HepG2 (cell line): ENCODE results near the gene NPVF. TPM values are rescaled to one million over a fixed set of nuclear protein-coding genes. Genes with fewer than 3 reads are reported as not detected.

Experiments used
- ATF5 ChIP-seq: sonication (generic); formaldehyde crosslinking; IDR thresholded peaks from 2 replicates; pipeline ENCODE4 v1.4.0; 2020; ENCODE audit warnings: mild to moderate bottlenecking, low read depth, missing genetic modification reagents
- BORCS8-MEF2B ChIP-seq: sonication (generic); formaldehyde crosslinking; IDR thresholded peaks from 2 replicates; pipeline ENCODE4 v1.8.0; 2022; ENCODE audit warnings: mild to moderate bottlenecking, missing genetic modification reagents
- IRF9 ChIP-seq: sonication (generic); formaldehyde crosslinking; IDR thresholded peaks from 2 replicates; pipeline ENCODE4 v1.8.0; 2022; ENCODE audit warnings: missing genetic modification reagents, mild to moderate bottlenecking, borderline replicate concordance
- KDM5B ChIP-seq: sonication (generic); formaldehyde crosslinking; IDR thresholded peaks from 2 replicates; pipeline ENCODE4 v1.4.0; 2020; ENCODE audit warnings: missing genetic modification reagents, mild to moderate bottlenecking, borderline replicate concordance
- MAFK ChIP-seq, 2 experiments: IDR thresholded peaks in 1 of 2; conservative IDR thresholded peaks in 1 of 2; 2 replicates each; pipeline ENCODE4 v1.6.1; 2011; ENCODE audit warnings: improper control_type of control experiment in 2 of 2, low read length in 2 of 2
- MXD3 ChIP-seq: IDR thresholded peaks from 2 replicates; pipeline ENCODE4 v1.6.1; 2016; ENCODE audit warnings: mild to moderate bottlenecking, missing biosample characterization, missing genetic modification reagents
- PAXIP1 ChIP-seq: sonication (generic); formaldehyde crosslinking; conservative IDR thresholded peaks from 2 replicates; pipeline ENCODE4 v1.4.0; 2020; ENCODE audit warnings: mild to moderate bottlenecking, missing genetic modification reagents, moderate library complexity
- PPARG ChIP-seq: conservative IDR thresholded peaks from 2 replicates; pipeline ENCODE4 v1.6.1; 2016; ENCODE audit warnings: missing biosample characterization, missing genetic modification reagents
- SPEN ChIP-seq: sonication (generic); formaldehyde crosslinking; IDR thresholded peaks from 2 replicates; pipeline ENCODE4 v1.5.1; 2020; ENCODE audit warnings: low read depth, mild to moderate bottlenecking, missing genetic modification reagents
- XBP1 ChIP-seq: sonication (generic); formaldehyde crosslinking; IDR thresholded peaks from 2 replicates; pipeline ENCODE4 v1.5.0; 2020; ENCODE audit warnings: missing genetic modification reagents
- YY1 ChIP-seq: IDR thresholded peaks from 2 replicates; pipeline ENCODE4 v1.6.1; 2011; ENCODE audit warnings: low read length, low read depth, moderate library complexity, mild to moderate bottlenecking; ENCODE audit not compliant: insufficient read depth, insufficient replicate concordance
- ZBTB4 ChIP-seq: sonication (generic); formaldehyde crosslinking; IDR thresholded peaks from 2 replicates; pipeline ENCODE4 v1.4.0; 2020; ENCODE audit warnings: missing genetic modification reagents, mild to moderate bottlenecking, borderline replicate concordance
- ZBTB7A ChIP-seq: sonication (generic); formaldehyde crosslinking; IDR thresholded peaks from 2 replicates; pipeline ENCODE4 v1.8.0; 2022; ENCODE audit warnings: mild to moderate bottlenecking, missing genetic modification reagents
- ZFP91 ChIP-seq: sonication (generic); formaldehyde crosslinking; IDR thresholded peaks from 2 replicates; pipeline ENCODE4 v1.9.0; 2022; ENCODE audit warnings: missing genetic modification reagents, mild to moderate bottlenecking, borderline replicate concordance
- ZNF660 ChIP-seq: sonication (generic); formaldehyde crosslinking; IDR thresholded peaks from 2 replicates; pipeline ENCODE4 v1.5.1; 2020; ENCODE audit warnings: mild to moderate bottlenecking, low read depth, missing genetic modification reagents, borderline replicate concordance
- ZNF674 ChIP-seq: sonication (generic); formaldehyde crosslinking; IDR thresholded peaks from 2 replicates; pipeline ENCODE4 v1.5.0; 2020; ENCODE audit warnings: low read depth, mild to moderate bottlenecking, missing genetic modification reagents
- polyA plus RNA-seq, 8 experiments: library from polyadenylated mRNA; depleted of rRNA in 3 of 8; stranded (reverse) in 7 of 8; unstranded in 1 of 8; fragments of >200 nt; fragmentation: Illumina TruSeq in 4 of 8; extraction: Trizol in 4 of 8; gene quantifications; 2 replicates each; pipeline versions ENCODE4 v1.2.1 to v1.2.3, GENCODE V29; 2011 to 2016; ENCODE audit warnings: low read depth in 4 of 8, missing spikeins in 1 of 8, mixed read lengths in 1 of 8; ENCODE audit not compliant: insufficient read depth in 1 of 8
- total RNA-seq, 5 experiments: library from RNA; depleted of rRNA; stranded (reverse); fragments of >200 nt; fragmentation: Illumina TruSeq; extraction: Trizol; gene quantifications; 2 replicates each; pipeline ENCODE4 v1.2.3, GENCODE V29; 2016; ENCODE audit warnings: low read depth in 1 of 5

The NPVF gene
- total and polyA plus RNA-seq, 2 of the 13 experiments (the other 11 are each of a cell fraction or from before 2014, with no cell fraction given), result not detected

GRCh38 chr7:25179771-25180591 lies 48.3 kb downstream of the NPVF start (continued):
- TF ChIP-seq ZFP91 (CRISPR knock-in tag) (0 out of 2 replicates have a peak, but pooled peaks have one; percentile 2), IRF9 (CRISPR knock-in tag) (no peak), ZBTB7A (CRISPR knock-in tag) (peak; percentile 80; the same call in 1 of the 2 replicates), SPEN (peak; percentile 48; the same call in 1 of the 2 replicates), YY1 (peak; percentile 32), KDM5B (no peak), ZNF674 (CRISPR knock-in tag) (no peak), PPARG (CRISPR knock-in tag) (0 out of 2 replicates have a peak, but pooled peaks have one; percentile 12), MXD3 (CRISPR knock-in tag) (0 out of 2 replicates have a peak, but pooled peaks have one; percentile 20), MAFK (conservative IDR thresholded peaks at IDR 0.05 in 1 of 2, IDR thresholded peaks at IDR 0.05 in 1 of 2; ENCODE audit: low read length in 2 of 2) (no peak), XBP1 (CRISPR knock-in tag) (no peak), PAXIP1 (CRISPR knock-in tag) (0 out of 2 replicates have a peak, but pooled peaks have one; percentile 9), ATF5 (CRISPR knock-in tag) (no peak), ZNF660 (CRISPR knock-in tag) (no peak), BORCS8-MEF2B (CRISPR knock-in tag) (no peak), ZBTB4 (no peak)
